Umbilical cord (tissue), 2 donors: ENCODE results near the gene MAPRE2. TPM values are rescaled to one million over a fixed set of nuclear protein-coding genes. Genes with fewer than 3 reads are reported as not detected.

Source experiments
- DNase-seq: peaks from one replicate; pipeline ENCODE4 v3.0.0-alpha.2; 2015; ENCODE audit warnings: low spot score
- total RNA-seq: library from RNA; depleted of rRNA; stranded (reverse); fragments of >200 nt; gene quantifications from one replicate; pipeline ENCODE4 v1.2.3, GENCODE V29; 2014; ENCODE audit warnings: low replicate concordance; ENCODE audit not compliant: insufficient read depth

MAPRE2 gene
- total RNA-seq, 1 donor from 2014 or later: 52.2 TPM

GRCh38 chr18:35179906-35180305, 138.7 kb downstream of the MAPRE2 start:
- DNase-seq: no peak

GRCh38 chr18:35180455-35180854, 139.2 kb downstream of the MAPRE2 start:
- DNase-seq: no peak

- DNase-seq: no peak
Measured at GRCh38 chr18:35182151-35182550, 140.9 kb downstream of the MAPRE2 start.

GRCh38 chr18:35183886-35184285, 142.7 kb downstream of the MAPRE2 start:
- no peak for DNase-seq

- no peak for DNase-seq
Measured at GRCh38 chr18:35185771-35186170, 144.6 kb downstream of the MAPRE2 start.

GRCh38 chr18:35186291-35187034, 145.2 kb downstream of the MAPRE2 start:
- no peak for DNase-seq

GRCh38 chr18:35189510-35189909, 148.3 kb downstream of the MAPRE2 start:
- no peak for DNase-seq

GRCh38 chr18:35190948-35191697, 149.9 kb downstream of the MAPRE2 start:
- DNase-seq: no peak

GRCh38 chr18:35191698-35192025, 150.4 kb downstream of the MAPRE2 start:
- DNase-seq: no peak

- DNase-seq: no peak
Measured at GRCh38 chr18:35192415-35192814, 151.2 kb downstream of the MAPRE2 start.

Other genes starting within 250 kb of the MAPRE2 start
- 20.7 TPM for gene ZNF397, start 199.6 kb downstream of the MAPRE2 start, total RNA-seq
- gene ZSCAN30, start 248.8 kb downstream of the MAPRE2 start, total RNA-seq: 30.8 TPM